Psoas muscle (tissue), 8 donors: ENCODE measurements around the gene KIAA0040. TPM values are rescaled to one million over a fixed set of nuclear protein-coding genes. Genes with fewer than 3 reads are reported as not detected.
A peak's percentile ranks its signal among the peaks of the same experiment; 100 is the strongest.

Source experiments
- ATAC-seq, 4 donors: fragments of 200-7000 bp; cut with Tn5 transposase; one replicate each; pipeline ENCODE4 v1.9.1; 2020; ENCODE audit warnings: moderate library complexity in 3 of 4, mild to moderate bottlenecking in 2 of 4
- DNase-seq, 2 donors: peaks; one replicate each; pipeline ENCODE4 v3.0.0-alpha.2; 2020
- H3K27ac ChIP-seq: fragments of 200-600 bp; one replicate; pipeline ENCODE4 v1.8.0; 2022
- H3K27me3 ChIP-seq, 3 donors: fragments of 200-600 bp in 1 of 3; one replicate each; pipeline versions ENCODE4 v1.6.1 to v1.8.0; 2013 to 2022; ENCODE audit warnings: low read length in 2 of 3, mild to moderate bottlenecking in 2 of 3, moderate library complexity in 1 of 3; ENCODE audit not compliant: insufficient read depth in 3 of 3
- H3K36me3 ChIP-seq, 2 donors: fragments of 200-600 bp in 1 of 2; one replicate each; pipeline versions ENCODE4 v1.6.1 to v1.8.0; 2013 to 2022; ENCODE audit warnings: low read depth in 1 of 2, mild to moderate bottlenecking in 1 of 2, moderate library complexity in 1 of 2; ENCODE audit not compliant: insufficient read depth in 1 of 2
- H3K4me1 ChIP-seq: fragments of 200-600 bp; one replicate; pipeline ENCODE4 v1.8.0; 2022
- H3K4me3 ChIP-seq: fragments of 200-600 bp; one replicate; pipeline ENCODE4 v1.8.0; 2022; ENCODE audit warnings: mild to moderate bottlenecking
- H3K9me3 ChIP-seq: fragments of 200-600 bp; one replicate; pipeline ENCODE4 v1.8.0; 2022
- WGBS, 3 donors: extraction: QIAGEN DNeasy Blood & Tissue Kit; methylation state at CpG; one replicate each; pipeline versions ENCODE4 v1.1.6 to v1.1.7; 2013; 5-methylcytosine and 5-hydroxymethylcytosine counted together
- intact Hi-C, 2 donors: fragments of 100-400 bp; cut with DNase I; formaldehyde crosslinking; loops; one replicate each; pipeline versions ENCODE4 v1.11.0 to v1.14.2; 2022
- polyA plus RNA-seq, 3 donors: library from polyadenylated mRNA; stranded (reverse); fragments of 200-250 nt; gene quantifications; one replicate each; pipeline ENCODE4 v1.2.3, GENCODE V29; 2013
- total RNA-seq, 4 donors: library from RNA; stranded (reverse); fragmentation: NEBNext Ultra II Directional in 2 of 4; extraction: Animal tissue kit (Norgen Biotek cat#: 25700) in 2 of 4; gene quantifications; one replicate each; pipeline versions ENCODE4 v1.2.1 to v1.2.4, GENCODE V29; 2021 to 2023
- TF ChIP-seq, protein P1 (sequence below): fragments of 200-600 bp; IDR thresholded peaks from one replicate; pipeline ENCODE4 v1.8.0; 2022; ENCODE audit warnings: antibody characterized with exemption
- donor health status: healthy with polysubstance abuse.
- donor health status: DM: no; HTN: no; CAD: no; lungs with moderate emphysema.
- donor health status: Bipolar disorder and iron deficiency.
- donor health status: healthy.
- donor health status: DM: yes; HTN: yes; CAD: no.
- donor health status: DM: no; HTN: no; CAD: no.
- donor health status: DM: no; HTN: no; CAD: no.
- donor health status: DM: yes; HTN: yes; CAD: no.

KIAA0040 gene
- total and polyA plus RNA-seq, 7 donors: 5.7 to 48.0 (median 11.0) TPM

- Histone ChIP-seq H3K4me3 (no peak overlapping the region), H3K27ac (no peak overlapping the region), H3K4me1 (no peaks in the 10 kb centered on the region), H3K36me3 (no peaks in the 10 kb centered on the region), H3K27me3 (no peaks in the 10 kb centered on the region), H3K9me3 (no peaks in the 10 kb centered on the region)
- ATAC-seq (no peak), DNase-seq (no peak)
- TF ChIP-seq, protein P1, sequence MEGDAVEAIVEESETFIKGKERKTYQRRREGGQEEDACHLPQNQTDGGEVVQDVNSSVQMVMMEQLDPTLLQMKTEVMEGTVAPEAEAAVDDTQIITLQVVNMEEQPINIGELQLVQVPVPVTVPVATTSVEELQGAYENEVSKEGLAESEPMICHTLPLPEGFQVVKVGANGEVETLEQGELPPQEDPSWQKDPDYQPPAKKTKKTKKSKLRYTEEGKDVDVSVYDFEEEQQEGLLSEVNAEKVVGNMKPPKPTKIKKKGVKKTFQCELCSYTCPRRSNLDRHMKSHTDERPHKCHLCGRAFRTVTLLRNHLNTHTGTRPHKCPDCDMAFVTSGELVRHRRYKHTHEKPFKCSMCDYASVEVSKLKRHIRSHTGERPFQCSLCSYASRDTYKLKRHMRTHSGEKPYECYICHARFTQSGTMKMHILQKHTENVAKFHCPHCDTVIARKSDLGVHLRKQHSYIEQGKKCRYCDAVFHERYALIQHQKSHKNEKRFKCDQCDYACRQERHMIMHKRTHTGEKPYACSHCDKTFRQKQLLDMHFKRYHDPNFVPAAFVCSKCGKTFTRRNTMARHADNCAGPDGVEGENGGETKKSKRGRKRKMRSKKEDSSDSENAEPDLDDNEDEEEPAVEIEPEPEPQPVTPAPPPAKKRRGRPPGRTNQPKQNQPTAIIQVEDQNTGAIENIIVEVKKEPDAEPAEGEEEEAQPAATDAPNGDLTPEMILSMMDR: no peak
- intact Hi-C loops: loop anchor here in 1 of 2 donors (10.0 kb wide), 1 partner anchor 71 kb away; no protein-coding TSS in a partner anchor
- WGBS, 3 donors: 0% methylated on average over 1 of the region's 1 CpG
Measured at GRCh38 chr1:175225805-175226129, 33.2 kb upstream of the KIAA0040 start.

- intact Hi-C loops: loop anchor here in 1 of 2 donors (10.0 kb wide), 1 partner anchor 68 kb away; no protein-coding TSS in a partner anchor
Measured at GRCh38 chr1:175222296-175222938, 29.8 kb upstream of the KIAA0040 start.

GRCh38 chr1:175221557-175222175 lies 29.1 kb upstream of the KIAA0040 start:
- H3K9me3 ChIP-seq: no peaks in the 10 kb centered on the region
- H3K4me1 ChIP-seq: peaks cover 8% of the 10 kb centered on the region
- H3K4me3 ChIP-seq: no peak overlapping the region
- H3K36me3 ChIP-seq: no peaks in the 10 kb centered on the region
- WGBS, 3 donors: 41 to 48% (median 45%) methylated on average over 10 of the region's 10 CpGs
- ATAC-seq (no peak), DNase-seq (no peak)
- intact Hi-C loops: loop anchor here in 1 of 2 donors (10.0 kb wide), 1 partner anchor 67 kb away; no protein-coding TSS in a partner anchor
- no peak overlapping the region for H3K27ac ChIP-seq
- H3K27me3 ChIP-seq: no peaks in the 10 kb centered on the region
- TF ChIP-seq, protein P1: peak; percentile 8

More at GRCh38 chr1:175222296-175222938, 29.8 kb upstream of the KIAA0040 start:
- no peaks in the 10 kb centered on the region for H3K36me3 ChIP-seq
- H3K27ac ChIP-seq: no peak overlapping the region
- no peaks in the 10 kb centered on the region for H3K9me3 ChIP-seq
- ATAC-seq (no peak), DNase-seq (no peak)
- 77 to 82% (median 81%) methylated on average over 10 of the region's 10 CpGs for WGBS, 3 donors
- H3K27me3 ChIP-seq: no peaks in the 10 kb centered on the region
- TF ChIP-seq, protein P1: no peak
- H3K4me3 ChIP-seq: no peak overlapping the region
- H3K4me1 ChIP-seq: peaks cover 8% of the 10 kb centered on the region

- no peaks in the 10 kb centered on the region for H3K9me3 ChIP-seq
- no peak overlapping the region for H3K27ac ChIP-seq
- TF ChIP-seq, protein P1: no peak
- 45 to 53% (median 51%) methylated on average over 11 of the region's 11 CpGs for WGBS, 3 donors
- intact Hi-C loops: loop anchor here in 1 of 2 donors (10.0 kb wide), 1 partner anchor 66 kb away; no protein-coding TSS in a partner anchor
- H3K36me3 ChIP-seq: no peaks in the 10 kb centered on the region
- DNase-seq (no peak), ATAC-seq (no peak)
- no peak overlapping the region for H3K4me3 ChIP-seq
- no peaks in the 10 kb centered on the region for H3K27me3 ChIP-seq
- H3K4me1 ChIP-seq: peaks cover 8% of the 10 kb centered on the region
Measured at GRCh38 chr1:175220853-175221556, 28.4 kb upstream of the KIAA0040 start.
